SK-N-SH (cell line): ENCODE measurements around the gene MUC5AC. TPM values are rescaled to one million over a fixed set of nuclear protein-coding genes. Genes with fewer than 3 reads are reported as not detected.

Source experiments
- CTCF ChIA-PET: fragments of 300-600, 350-600 bp; formaldehyde crosslinking; extraction: SDS; loops from one replicate; lab custom pipeline; 2021; lab: Yijun Ruan, JAX
- POLR2A ChIA-PET: fragments of 350-600 bp; sonication (Branson Sonifier 250); formaldehyde crosslinking; extraction: SDS; loops from one replicate; lab custom pipeline; 2020; ENCODE audit warnings: antibody characterized with exemption, inconsistent platforms; lab: Yijun Ruan, JAX
- DNase-seq: peaks from one replicate; pipeline ENCODE4 v3.0.0; 2012
- H2AFZ ChIP-seq: fragments of 200-600 bp; sonication (generic); 2 replicates; pipeline ENCODE4 v1.8.1; 2016; ENCODE audit warnings: antibody characterized with exemption, mild to moderate bottlenecking, low read depth
- H3F3A ChIP-seq: fragments of 200-600 bp; sonication (generic); replicated peaks from 2 replicates; pipeline ENCODE3; 2016; ENCODE audit warnings: antibody characterized with exemption, mild to moderate bottlenecking; ENCODE audit not compliant: insufficient read depth
- H3K27ac ChIP-seq, 2 experiments: fragments of 200-500 bp in 1 of 2; fragments of 200-600 bp in 1 of 2; sonication (Bioruptor generic) in 1 of 2; sonication (generic), shearing (Covaris generic) in 1 of 2; 2 replicates each; pipeline versions ENCODE4 v1.5.1 to v1.6.1; 2014 to 2016; ENCODE audit warnings: low read depth in 2 of 2, inconsistent platforms in 1 of 2, low read length in 1 of 2, mild to moderate bottlenecking in 1 of 2, mixed read lengths in 1 of 2
- H3K27me3 ChIP-seq: fragments of 200-600 bp; sonication (generic), shearing (Covaris generic); 2 replicates; pipeline ENCODE4 v1.6.1; 2016; ENCODE audit warnings: mixed run types; ENCODE audit not compliant: insufficient read depth
- H3K36me3 ChIP-seq, 2 experiments: fragments of 200-500 bp in 1 of 2; fragments of 200-600 bp in 1 of 2; sonication (Bioruptor generic) in 1 of 2; sonication (generic) in 1 of 2; replicated peaks in 1 of 2; 2 replicates each; pipeline versions ENCODE3 to v1.5.1; 2014 to 2016; ENCODE audit warnings: low read length in 1 of 2, mild to moderate bottlenecking in 1 of 2; ENCODE audit not compliant: insufficient read depth in 2 of 2, control insufficient read depth in 1 of 2
- H3K4me1 ChIP-seq, 2 experiments: fragments of 200-500 bp in 1 of 2; fragments of 200-600 bp in 1 of 2; sonication (Bioruptor generic) in 1 of 2; sonication (generic), shearing (Covaris generic) in 1 of 2; 2 replicates each; pipeline versions ENCODE4 v1.5.1 to v1.6.1; 2014 to 2016; ENCODE audit warnings: low read depth in 1 of 2, low read length in 1 of 2, mixed run types in 1 of 2; ENCODE audit not compliant: insufficient read depth in 2 of 2, control insufficient read depth in 1 of 2
- H3K4me2 ChIP-seq: fragments of 200-600 bp; sonication (generic), shearing (Covaris generic); 2 replicates; pipeline ENCODE4 v1.6.1; 2017; ENCODE audit warnings: mixed run types
- H3K4me3 ChIP-seq, 2 experiments: fragments of 200-500 bp in 1 of 2; fragments of 200-600 bp in 1 of 2; sonication (Bioruptor generic) in 1 of 2; sonication (generic), shearing (Covaris generic) in 1 of 2; 2 replicates each; pipeline versions ENCODE4 v1.5.1 to v1.8.1; 2014 to 2016; ENCODE audit warnings: low read depth in 2 of 2, inconsistent platforms in 1 of 2, low read length in 1 of 2, mild to moderate bottlenecking in 1 of 2, mixed read lengths in 1 of 2, moderate library complexity in 1 of 2
- H3K79me2 ChIP-seq: fragments of 200-600 bp; sonication (generic); 2 replicates; pipeline ENCODE4 v1.8.1; 2017; ENCODE audit warnings: mild to moderate bottlenecking; ENCODE audit not compliant: insufficient read depth
- H3K9ac ChIP-seq: fragments of 200-600 bp; sonication (generic); 2 replicates; pipeline ENCODE4 v1.6.1; 2017; ENCODE audit warnings: mixed run types
- H3K9me2 ChIP-seq: fragments of 200-600 bp; sonication (generic); 2 replicates; pipeline ENCODE4 v1.6.1; 2017; ENCODE audit warnings: mixed run types
- H3K9me3 ChIP-seq: fragments of 200-600 bp; sonication (generic); 2 replicates; pipeline ENCODE4 v1.6.1; 2017; ENCODE audit warnings: mixed run types, mild to moderate bottlenecking, moderate library complexity
- H4K20me1 ChIP-seq: fragments of 200-600 bp; sonication (generic); 2 replicates; pipeline ENCODE4 v1.6.1; 2017; ENCODE audit warnings: mild to moderate bottlenecking, mixed run types; ENCODE audit not compliant: insufficient read depth
- CTCF ChIP-seq: fragments of 200-600 bp; sonication (generic); IDR thresholded peaks from 2 replicates; pipeline ENCODE4 v1.6.1; 2017; ENCODE audit warnings: antibody characterized with exemption, mild to moderate bottlenecking, moderate library complexity
- ELF1 ChIP-seq: IDR thresholded peaks from 2 replicates; pipeline ENCODE4 v1.4.0; 2012
- EZH2phosphoT487 ChIP-seq: fragments of 200-600 bp; sonication (generic); IDR thresholded peaks from 2 replicates; pipeline ENCODE4 v1.6.1; 2017; ENCODE audit warnings: low read depth, mixed run types, mild to moderate bottlenecking, antibody characterized with exemption, moderate library complexity, borderline replicate concordance
- FOSL2 ChIP-seq: IDR thresholded peaks from 2 replicates; pipeline ENCODE4 v1.4.0; 2012; ENCODE audit warnings: low read depth, mild to moderate bottlenecking, moderate library complexity, borderline replicate concordance
- IRF3 ChIP-seq: fragments of 150-350 bp; IDR thresholded peaks from 2 replicates; pipeline ENCODE4 v1.6.1; 2016; ENCODE audit warnings: mild to moderate bottlenecking, low read depth, low read length
- MAX ChIP-seq: IDR thresholded peaks from 2 replicates; pipeline ENCODE4 v1.4.0; 2012; ENCODE audit warnings: low read depth
- MEF2A ChIP-seq: IDR thresholded peaks from 2 replicates; pipeline ENCODE4 v1.4.0; 2012; ENCODE audit warnings: low read depth, borderline replicate concordance
- PBX3 ChIP-seq: IDR thresholded peaks from 2 replicates; pipeline ENCODE4; 2012
- POLR2AphosphoS5 ChIP-seq: IDR thresholded peaks from 2 replicates; pipeline ENCODE4 v1.6.1; 2012; ENCODE audit warnings: low read depth, low read length
- REST ChIP-seq: IDR thresholded peaks from 2 replicates; pipeline ENCODE4 v1.6.1; 2012; ENCODE audit warnings: mild to moderate bottlenecking, low read depth, low read length, moderate library complexity
- RXRA ChIP-seq: IDR thresholded peaks from 2 replicates; pipeline ENCODE4 v1.4.0; 2012; ENCODE audit warnings: low read depth, mild to moderate bottlenecking, borderline replicate concordance
- SMC3 ChIP-seq: IDR thresholded peaks from 2 replicates; pipeline ENCODE4 v1.6.1; 2012; ENCODE audit warnings: low read depth, low read length, improper control_type of control experiment
- TCF12 ChIP-seq: IDR thresholded peaks from 2 replicates; pipeline ENCODE4 v1.4.0; 2012
- TEAD4 ChIP-seq: IDR thresholded peaks from 2 replicates; pipeline ENCODE4 v1.4.0; 2012; ENCODE audit warnings: mild to moderate bottlenecking, borderline replicate concordance; ENCODE audit not compliant: insufficient read depth
- USF2 ChIP-seq: fragments of 150-350 bp; IDR thresholded peaks from 2 replicates; pipeline ENCODE4 v1.6.1; 2017; ENCODE audit warnings: antibody characterized with exemption, low read length, low read depth, borderline replicate concordance
- YY1 ChIP-seq: IDR thresholded peaks from 2 replicates; pipeline ENCODE4 v1.4.0; 2012; ENCODE audit warnings: low read depth, mild to moderate bottlenecking
- WGBS: methylation state at CpG from one replicate; pipeline ENCODE4 v1.1.6; 2017; ENCODE audit warnings: low lambda C conversion rate; 5-methylcytosine and 5-hydroxymethylcytosine counted together
- polyA plus RNA-seq, 3 experiments: library from polyadenylated mRNA; depleted of rRNA; stranded (reverse); fragments of >200 nt; gene quantifications; 2 replicates each; pipeline ENCODE4 v1.2.3, GENCODE V29; 2012

MUC5AC gene
- polyA plus RNA-seq, 1 of the 3 experiments (the other 2 are of a cell fraction) = not detected

- TF ChIP-seq REST (no peak), IRF3 (no peak)
These were observed 35.7 kb upstream of the MUC5AC start (continued) for GRCh38 chr11:1121813-1122663.

GRCh38 chr11:1122664-1123002 lies 35.1 kb upstream of the MUC5AC start:
- Histone ChIP-seq H2AFZ (no peak overlapping the region), H3K9me2 (no peaks in the 10 kb centered on the region), H3K79me2 (no peaks in the 10 kb centered on the region), H4K20me1 (no peaks in the 10 kb centered on the region), H3K27ac (no peak overlapping the region), H3K4me1 (no peaks in the 10 kb centered on the region), H3K9ac (no peak overlapping the region), H3F3A (no peaks in the 10 kb centered on the region), H3K4me2 (no peak overlapping the region), H3K9me3 (no peaks in the 10 kb centered on the region), H3K27me3 (no peaks in the 10 kb centered on the region), H3K4me3 (no peak overlapping the region), H3K36me3 (no peaks in the 10 kb centered on the region)
- POLR2A ChIA-PET = no interaction called here
- CTCF ChIA-PET = no interaction called here
- no peak for DNase-seq
- no peak for TF ChIP-seq USF2
- 51% methylated on average over 5 of the region's 7 CpGs for WGBS

GRCh38 chr11:1123970-1124369 lies 33.8 kb upstream of the MUC5AC start:
- 0% methylated on average over 1 of the region's 1 CpG for WGBS
- TF ChIP-seq TCF12 (no peak), MEF2A (no peak), CTCF (no peak), RXRA (no peak), EZH2phosphoT487 (no peak), PBX3 (no peak), POLR2AphosphoS5 (no peak), FOSL2 (no peak), SMC3 (no peak), ELF1 (no peak), YY1 (no peak), MAX (no peak), TEAD4 (no peak)

More at GRCh38 chr11:1123970-1124369, 33.8 kb upstream of the MUC5AC start:
- Histone ChIP-seq H3K9me3 (no peaks in the 10 kb centered on the region), H3K79me2 (no peaks in the 10 kb centered on the region), H3K36me3 (no peaks in the 10 kb centered on the region), H3K4me2 (no peak overlapping the region), H3K27ac (no peak overlapping the region), H3K9me2 (no peaks in the 10 kb centered on the region), H3K9ac (no peak overlapping the region), H3K4me3 (no peak overlapping the region), H4K20me1 (no peaks in the 10 kb centered on the region), H3K4me1 (no peaks in the 10 kb centered on the region), H2AFZ (no peak overlapping the region), H3F3A (no peaks in the 10 kb centered on the region), H3K27me3 (no peaks in the 10 kb centered on the region)
- CTCF ChIA-PET = no interaction called here
- POLR2A ChIA-PET = no interaction called here
- DNase-seq = no peak
